B cell (primary cell): ENCODE data around the gene BMAL1. TPM values are rescaled to one million over a fixed set of nuclear protein-coding genes. Genes with fewer than 3 reads are reported as not detected.

Source experiments
- ATAC-seq: fragments of 200-7000 bp; cut with Tn5 transposase; one replicate; pipeline ENCODE4 v1.10.0; 2021; ENCODE audit warnings: low read depth, mild to moderate bottlenecking, moderate number of reproducible peaks, moderate library complexity
- CTCF ChIA-PET: fragments of 350-600 bp; sonication (Branson Sonifier 250); formaldehyde crosslinking; loops from one replicate; lab custom pipeline; 2021; ENCODE audit warnings: antibody characterized with exemption, inconsistent platforms; lab: Charles Lee
- POLR2A ChIA-PET: fragments of 350-600 bp; sonication (Branson Sonifier 250); formaldehyde crosslinking; loops from one replicate; lab custom pipeline; 2021; ENCODE audit warnings: antibody characterized with exemption; lab: Charles Lee
- DNase-seq: peaks from one replicate; pipeline ENCODE4 v3.0.0; 2013
- H2AFZ ChIP-seq: 2 replicates; pipeline ENCODE4 v1.6.1; 2012; ENCODE audit warnings: mild to moderate bottlenecking, low read depth, low read length; ENCODE audit not compliant: insufficient read depth, poor library complexity, severe bottlenecking
- H3K27ac ChIP-seq, 2 donors: 1 replicate in 1 of 2; 2 replicates in 1 of 2; pipeline ENCODE4 v1.5.1; 2012 to 2013; ENCODE audit warnings: low read length in 2 of 2, mild to moderate bottlenecking in 2 of 2, moderate library complexity in 1 of 2
- H3K27me3 ChIP-seq, 4 experiments: fragments of 200-600 bp in 1 of 4; sonication (generic) in 1 of 4; replicated peaks in 1 of 4; 1 replicate in 2 of 4; 2 replicates in 2 of 4; pipeline versions ENCODE4 v1.6.1 to v1.7.0; 2013 to 2016; ENCODE audit warnings: low read length in 3 of 4, mild to moderate bottlenecking in 2 of 4, mixed read lengths in 1 of 4, moderate library complexity in 1 of 4; ENCODE audit not compliant: insufficient read depth in 4 of 4, control insufficient read depth in 3 of 4; ENCODE audit errors: control extremely low read depth in 1 of 4
- H3K36me3 ChIP-seq, 2 experiments: replicated peaks in 1 of 2; 1 replicate in 1 of 2; 2 replicates in 1 of 2; pipeline versions ENCODE4 v1.6.1 to v1.7.1; 2013; ENCODE audit warnings: low read length in 1 of 2; ENCODE audit not compliant: insufficient read depth in 2 of 2, control insufficient read depth in 1 of 2; ENCODE audit errors: control extremely low read depth in 1 of 2, extremely low read depth in 1 of 2
- H3K4me1 ChIP-seq, 2 donors: fragments of 200-600 bp in 1 of 2; sonication (generic) in 1 of 2; 1 replicate in 1 of 2; 2 replicates in 1 of 2; pipeline versions ENCODE4 v1.5.1 to v1.6.1; 2013 to 2017; ENCODE audit warnings: low read length in 2 of 2; ENCODE audit not compliant: control insufficient read depth in 2 of 2, insufficient read depth in 2 of 2
- H3K4me2 ChIP-seq: replicated peaks from 2 replicates; pipeline ENCODE3; 2012; ENCODE audit warnings: mild to moderate bottlenecking, low read depth, low read length; ENCODE audit not compliant: poor library complexity, severe bottlenecking
- H3K4me3 ChIP-seq, 5 experiments: fragments of 200-600 bp in 1 of 5; sonication (generic) in 1 of 5; 1 replicate in 3 of 5; 2 replicates in 2 of 5; pipeline versions ENCODE4 v1.5.1 to v1.7.0; 2011 to 2016; ENCODE audit warnings: low read length in 4 of 5, mild to moderate bottlenecking in 4 of 5, low read depth in 2 of 5, control low read depth in 1 of 5, moderate library complexity in 1 of 5; ENCODE audit not compliant: insufficient read depth in 1 of 5; ENCODE audit errors: control extremely low read depth in 1 of 5, extremely low read depth in 1 of 5
- H3K79me2 ChIP-seq: fragments of 200-600 bp; sonication (generic); one replicate; pipeline ENCODE4 v1.6.0; 2016; ENCODE audit warnings: low read length; ENCODE audit not compliant: control insufficient read depth, insufficient read depth
- H3K9ac ChIP-seq: fragments of 200-600 bp; sonication (generic); 2 replicates; pipeline ENCODE4 v1.6.1; 2017; ENCODE audit warnings: mild to moderate bottlenecking, low read length, moderate library complexity
- H3K9me3 ChIP-seq, 3 donors: one replicate each; pipeline versions ENCODE4 v1.6.1 to v1.7.1; 2013; ENCODE audit warnings: low read length in 2 of 3; ENCODE audit not compliant: control insufficient read depth in 2 of 3, insufficient read depth in 1 of 3; ENCODE audit errors: control extremely low read depth in 1 of 3
- H4K20me1 ChIP-seq: 2 replicates; pipeline ENCODE4 v1.6.0; 2012; ENCODE audit warnings: mild to moderate bottlenecking, low read length; ENCODE audit not compliant: insufficient read depth, control insufficient read depth, poor library complexity, severe bottlenecking
- H3K27ac Mint-ChIP-seq: one replicate; pipeline ENCODE4 v1.8.0; 2021; ENCODE audit warnings: mixed read lengths
- H3K27me3 Mint-ChIP-seq: one replicate; pipeline ENCODE4 v1.8.0; 2021; ENCODE audit warnings: mixed read lengths
- H3K4me1 Mint-ChIP-seq: one replicate; pipeline ENCODE4 v1.8.0; 2021; ENCODE audit warnings: mixed read lengths
- H3K4me3 Mint-ChIP-seq: one replicate; pipeline ENCODE4 v1.8.0; 2021; ENCODE audit warnings: mixed read lengths
- H3K9me3 Mint-ChIP-seq: one replicate; pipeline ENCODE4 v1.8.0; 2022; ENCODE audit warnings: mixed read lengths; ENCODE audit not compliant: insufficient read depth
- EZH2 ChIP-seq: IDR thresholded peaks from 2 replicates; pipeline ENCODE4 v1.6.1; 2012; ENCODE audit warnings: borderline replicate concordance, low read depth, mild to moderate bottlenecking, moderate library complexity, low read length; ENCODE audit not compliant: insufficient read depth, poor library complexity, severe bottlenecking
- WGBS: methylation state at CpG from one replicate; pipeline ENCODE4 v1.1.5; 2013; ENCODE audit warnings: missing lambda C conversion rate; ENCODE audit not compliant: insufficient coverage; 5-methylcytosine and 5-hydroxymethylcytosine counted together
- intact Hi-C: fragments of 100-400 bp; cut with micrococcal nuclease; formaldehyde crosslinking; loops from one replicate; pipeline ENCODE4 v1.10.0; 2022
- polyA plus RNA-seq: library from polyadenylated mRNA; depleted of rRNA; stranded (reverse); fragments of >200 nt; gene quantifications from 2 replicates; pipeline ENCODE4 v1.2.3, GENCODE V29; 2012
- total RNA-seq, 2 donors: library from RNA; stranded (reverse); fragments of 120-200 nt in 1 of 2; gene quantifications; 1 replicate in 1 of 2; 2 replicates in 1 of 2; pipeline versions ENCODE4 v1.2.3 to v1.2.4, GENCODE V29; 2013 to 2022
- TF ChIP-seq, protein P1 (sequence below): fragments of 200-600 bp; IDR thresholded peaks from one replicate; pipeline ENCODE4 v1.8.0; 2022; ENCODE audit warnings: antibody characterized with exemption, mild to moderate bottlenecking

The BMAL1 gene
- total and polyA plus RNA-seq, 2 donors (not counting 1 experiment from before 2014, with no cell fraction given): 8.6 to 39.1 TPM

DNA sequence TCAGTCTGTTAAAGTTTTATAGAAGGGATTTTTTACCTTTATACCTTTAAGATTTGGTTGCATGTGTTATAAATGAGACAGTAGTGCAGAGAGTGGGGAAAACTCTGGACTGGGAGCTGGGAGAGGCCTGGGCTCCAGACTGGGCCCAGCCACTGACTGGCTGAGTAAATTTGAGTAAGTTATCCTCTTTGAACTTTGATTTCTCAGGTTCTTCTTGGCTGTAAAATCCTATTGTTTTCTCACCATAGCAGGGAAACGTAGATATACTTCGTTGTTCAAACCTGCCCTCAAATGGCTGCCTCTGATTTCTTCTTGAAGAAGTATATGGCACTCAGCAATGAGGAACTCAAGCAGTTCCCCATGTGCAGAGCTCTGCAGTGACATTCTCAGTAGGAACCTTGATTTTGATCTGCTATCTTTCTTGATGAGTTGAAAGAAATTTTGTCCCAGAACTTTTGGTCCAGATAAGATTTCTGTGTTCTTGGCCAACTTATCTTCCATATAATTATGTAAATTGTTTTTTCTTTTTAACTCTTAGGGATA lies 8.8 kb downstream of the BMAL1 start:
- TF ChIP-seq, protein P1, sequence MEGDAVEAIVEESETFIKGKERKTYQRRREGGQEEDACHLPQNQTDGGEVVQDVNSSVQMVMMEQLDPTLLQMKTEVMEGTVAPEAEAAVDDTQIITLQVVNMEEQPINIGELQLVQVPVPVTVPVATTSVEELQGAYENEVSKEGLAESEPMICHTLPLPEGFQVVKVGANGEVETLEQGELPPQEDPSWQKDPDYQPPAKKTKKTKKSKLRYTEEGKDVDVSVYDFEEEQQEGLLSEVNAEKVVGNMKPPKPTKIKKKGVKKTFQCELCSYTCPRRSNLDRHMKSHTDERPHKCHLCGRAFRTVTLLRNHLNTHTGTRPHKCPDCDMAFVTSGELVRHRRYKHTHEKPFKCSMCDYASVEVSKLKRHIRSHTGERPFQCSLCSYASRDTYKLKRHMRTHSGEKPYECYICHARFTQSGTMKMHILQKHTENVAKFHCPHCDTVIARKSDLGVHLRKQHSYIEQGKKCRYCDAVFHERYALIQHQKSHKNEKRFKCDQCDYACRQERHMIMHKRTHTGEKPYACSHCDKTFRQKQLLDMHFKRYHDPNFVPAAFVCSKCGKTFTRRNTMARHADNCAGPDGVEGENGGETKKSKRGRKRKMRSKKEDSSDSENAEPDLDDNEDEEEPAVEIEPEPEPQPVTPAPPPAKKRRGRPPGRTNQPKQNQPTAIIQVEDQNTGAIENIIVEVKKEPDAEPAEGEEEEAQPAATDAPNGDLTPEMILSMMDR: no peak
- TF ChIP-seq EZH2: no peak
- DNase-seq: no peak
- Histone ChIP-seq H4K20me1 (peaks cover 36% of the 10 kb centered on the region), H3K4me3 (no peak overlapping the region), H3K4me1 (no peaks in the 10 kb centered on the region), H3K9me3 (no peaks in the 10 kb centered on the region), H3K27me3 (no peaks in the 10 kb centered on the region), H3K36me3 (no peaks in the 10 kb centered on the region), H3K27ac (no peak overlapping the region), H2AFZ (no peak overlapping the region), H3K79me2 (peaks cover 64% of the 10 kb centered on the region), H3K9ac (no peak overlapping the region), H3K4me2 (no peak overlapping the region)
- no peaks in the 10 kb centered on the region for H3K27me3 Mint-ChIP-seq
- ChIA-PET CTCF (interaction anchor here (0.6 to 1.1 kb wide), 2 partner anchors 49 to 185 kb away, joined by 4 read pairs; no protein-coding TSS in a partner anchor), POLR2A (no interaction called here)
- no peaks in the 10 kb centered on the region for H3K9me3 Mint-ChIP-seq
- H3K27ac Mint-ChIP-seq: no peak overlapping the region
- peaks cover 19% of the 10 kb centered on the region for H3K4me1 Mint-ChIP-seq
- intact Hi-C loops: no loop called here
- 50% methylated on average over 2 of the region's 2 CpGs for WGBS
- H3K4me3 Mint-ChIP-seq: no peak overlapping the region
- ATAC-seq: no peak

DNA sequence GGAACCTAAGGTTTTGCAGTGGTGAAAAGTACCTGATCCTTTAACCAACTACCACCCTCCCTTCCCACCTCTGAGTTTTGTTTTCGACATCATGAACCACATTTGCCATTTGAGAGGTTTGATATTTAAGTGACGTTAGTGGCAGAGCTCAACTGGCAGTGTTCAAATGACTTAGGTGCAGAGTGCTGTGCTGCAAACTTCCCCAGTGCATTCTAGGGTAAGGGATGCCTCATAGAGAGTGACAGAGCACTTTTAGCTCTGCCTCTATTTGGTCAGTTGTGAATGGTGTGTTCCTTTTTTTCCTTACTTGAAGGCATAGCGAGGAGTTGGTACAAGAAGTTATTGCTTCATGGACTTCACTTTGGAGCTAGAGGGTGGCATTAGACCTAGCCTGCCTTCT lies 9.4 kb downstream of the BMAL1 start:
- CTCF ChIA-PET: interaction anchor here (0.6 to 1.1 kb wide), 2 partner anchors 48 to 185 kb away, joined by 4 read pairs; no protein-coding TSS in a partner anchor
- no peak overlapping the region for H3K4me3 Mint-ChIP-seq
- H3K4me3 ChIP-seq: no peak overlapping the region

More for the DNA sequence above, 9.4 kb downstream of the BMAL1 start:
- no peak for ATAC-seq
- Histone ChIP-seq H3K9me3 (no peaks in the 10 kb centered on the region), H3K27ac (no peak overlapping the region), H3K4me2 (no peak overlapping the region), H3K4me1 (no peaks in the 10 kb centered on the region), H3K36me3 (no peaks in the 10 kb centered on the region), H4K20me1 (peaks cover 34% of the 10 kb centered on the region), H3K9ac (no peak overlapping the region), H3K27me3 (no peaks in the 10 kb centered on the region), H3K79me2 (peaks cover 66% of the 10 kb centered on the region), H2AFZ (no peak overlapping the region)
- TF ChIP-seq EZH2: no peak
- TF ChIP-seq, protein P1: no peak
- no peaks in the 10 kb centered on the region for H3K27me3 Mint-ChIP-seq
- peaks cover 16% of the 10 kb centered on the region for H3K4me1 Mint-ChIP-seq
- no peak for DNase-seq
- intact Hi-C loops: no loop called here
- no peaks in the 10 kb centered on the region for H3K9me3 Mint-ChIP-seq
- 78% methylated on average over 1 of the region's 3 CpGs for WGBS
- no peak overlapping the region for H3K27ac Mint-ChIP-seq
- POLR2A ChIA-PET: no interaction called here
